DOHH2 (cell line): Measurements from ENCODE around the gene RPL41.

ENCODE experiments used
- EZH2phosphoT487 ChIP-seq: fragments of 200-600 bp; sonication (generic); IDR thresholded peaks from 2 replicates; pipeline ENCODE4 v1.6.1; 2017; ENCODE audit warnings: borderline replicate concordance, mild to moderate bottlenecking, antibody characterized with exemption, low read length, moderate library complexity, mixed read lengths
- TF ChIP-seq, protein P1 (sequence below): fragments of 200-600 bp; sonication (generic); IDR thresholded peaks from one replicate; pipeline ENCODE4 v1.5.1; 2014; ENCODE audit warnings: antibody characterized with exemption, mild to moderate bottlenecking, low read depth, low read length; ENCODE audit not compliant: poor library complexity, severe bottlenecking

DNA sequence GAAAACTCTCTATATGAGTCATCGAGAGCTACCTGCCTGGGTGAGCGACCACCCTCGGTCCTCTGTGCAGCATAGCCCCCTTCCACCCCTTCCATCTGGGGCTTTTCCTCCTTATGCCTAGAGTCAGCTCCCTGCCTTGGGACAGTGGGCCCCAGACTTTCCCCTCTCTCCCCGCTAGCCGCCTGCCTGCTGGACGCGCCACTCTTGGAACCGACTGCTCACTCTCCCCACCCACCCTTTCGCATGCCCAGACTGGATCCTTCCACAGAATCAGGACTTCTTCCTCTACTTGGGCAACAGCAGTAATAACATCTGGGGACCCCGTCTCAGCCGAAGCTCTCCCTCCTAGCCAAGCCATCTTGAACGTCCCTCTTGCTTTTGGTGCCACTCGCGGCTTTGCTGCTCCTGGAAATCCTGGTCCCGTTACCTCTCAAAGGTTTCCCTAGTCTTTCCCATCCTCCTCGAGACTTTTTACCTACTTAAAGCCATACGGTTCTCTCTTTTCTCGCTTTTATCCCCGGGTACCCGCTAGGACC is 12.3 kb downstream of the RPL41 start:
- TF ChIP-seq, protein P1, sequence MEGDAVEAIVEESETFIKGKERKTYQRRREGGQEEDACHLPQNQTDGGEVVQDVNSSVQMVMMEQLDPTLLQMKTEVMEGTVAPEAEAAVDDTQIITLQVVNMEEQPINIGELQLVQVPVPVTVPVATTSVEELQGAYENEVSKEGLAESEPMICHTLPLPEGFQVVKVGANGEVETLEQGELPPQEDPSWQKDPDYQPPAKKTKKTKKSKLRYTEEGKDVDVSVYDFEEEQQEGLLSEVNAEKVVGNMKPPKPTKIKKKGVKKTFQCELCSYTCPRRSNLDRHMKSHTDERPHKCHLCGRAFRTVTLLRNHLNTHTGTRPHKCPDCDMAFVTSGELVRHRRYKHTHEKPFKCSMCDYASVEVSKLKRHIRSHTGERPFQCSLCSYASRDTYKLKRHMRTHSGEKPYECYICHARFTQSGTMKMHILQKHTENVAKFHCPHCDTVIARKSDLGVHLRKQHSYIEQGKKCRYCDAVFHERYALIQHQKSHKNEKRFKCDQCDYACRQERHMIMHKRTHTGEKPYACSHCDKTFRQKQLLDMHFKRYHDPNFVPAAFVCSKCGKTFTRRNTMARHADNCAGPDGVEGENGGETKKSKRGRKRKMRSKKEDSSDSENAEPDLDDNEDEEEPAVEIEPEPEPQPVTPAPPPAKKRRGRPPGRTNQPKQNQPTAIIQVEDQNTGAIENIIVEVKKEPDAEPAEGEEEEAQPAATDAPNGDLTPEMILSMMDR, result no peak
- TF ChIP-seq EZH2phosphoT487, result no peak
